ENCODE results near the gene ZFYVE28.
A peak's percentile ranks its signal among the peaks of the same experiment; 100 is the strongest.

Gene ZFYVE28

GRCh38 chr4:2266181-2266580, 152.3 kb downstream of the ZFYVE28 start:
- no peak for TF ChIP-seq CTCF (IDR thresholded peaks at IDR 0.05; ENCODE audit: insufficient read depth, low read depth, low read length, missing control alignments)
- no peak for DNase-seq (ENCODE audit: low read depth)
- no peak overlapping the region for H3K4me3 ChIP-seq (ENCODE audit: low read length)

- no peak for TF ChIP-seq CTCF (IDR thresholded peaks at IDR 0.05; ENCODE audit: insufficient read depth, low read depth, low read length, missing control alignments)
- DNase-seq (ENCODE audit: low read depth) = no peak
- H3K4me3 ChIP-seq (ENCODE audit: low read length) = no peak overlapping the region
These were observed 153.0 kb downstream of the ZFYVE28 start for GRCh38 chr4:2265113-2266110.

GRCh38 chr4:2264481-2265041, 153.9 kb downstream of the ZFYVE28 start:
- no peak for DNase-seq (ENCODE audit: low read depth)
- H3K4me3 ChIP-seq (ENCODE audit: low read length) = no peak overlapping the region
- no peak for TF ChIP-seq CTCF (IDR thresholded peaks at IDR 0.05; ENCODE audit: insufficient read depth, low read depth, low read length, missing control alignments)

GRCh38 chr4:2263926-2264321, 154.5 kb downstream of the ZFYVE28 start:
- no peak for TF ChIP-seq CTCF (IDR thresholded peaks at IDR 0.05; ENCODE audit: insufficient read depth, low read depth, low read length, missing control alignments)
- H3K4me3 ChIP-seq (ENCODE audit: low read length) = no peak overlapping the region
- DNase-seq (ENCODE audit: low read depth) = no peak

GRCh38 chr4:2262944-2263250, 155.5 kb downstream of the ZFYVE28 start:
- H3K4me3 ChIP-seq (ENCODE audit: low read length) = peak overlapping the region; percentile 61
- DNase-seq (ENCODE audit: low read depth) = no peak
- no peak for TF ChIP-seq CTCF (IDR thresholded peaks at IDR 0.05; ENCODE audit: insufficient read depth, low read depth, low read length, missing control alignments)

- peak; percentile 100 for DNase-seq (ENCODE audit: low read depth)
- no peak for TF ChIP-seq CTCF (IDR thresholded peaks at IDR 0.05; ENCODE audit: insufficient read depth, low read depth, low read length, missing control alignments)
- H3K4me3 ChIP-seq (ENCODE audit: low read length) = peak overlapping the region; percentile 61
These were observed 156.1 kb downstream of the ZFYVE28 start for GRCh38 chr4:2262145-2262943.
